GM18909 (cell line): Measurements from ENCODE around the gene DPEP3.
"Not testable (repeated sequence)": the region's sequence is repeated elsewhere in the genome, so short reads cannot be mapped to it uniquely, and the experiment has no call there.

Source experiments
- ATAC-seq: cut with Tn5 transposase; IDR thresholded peaks from one replicate; pipeline ENCODE4 v1.9.1; 2021; ENCODE audit warnings: mild to moderate bottlenecking; ENCODE audit not compliant: unreplicated experiment, poor library complexity

The DPEP3 gene, protein sequence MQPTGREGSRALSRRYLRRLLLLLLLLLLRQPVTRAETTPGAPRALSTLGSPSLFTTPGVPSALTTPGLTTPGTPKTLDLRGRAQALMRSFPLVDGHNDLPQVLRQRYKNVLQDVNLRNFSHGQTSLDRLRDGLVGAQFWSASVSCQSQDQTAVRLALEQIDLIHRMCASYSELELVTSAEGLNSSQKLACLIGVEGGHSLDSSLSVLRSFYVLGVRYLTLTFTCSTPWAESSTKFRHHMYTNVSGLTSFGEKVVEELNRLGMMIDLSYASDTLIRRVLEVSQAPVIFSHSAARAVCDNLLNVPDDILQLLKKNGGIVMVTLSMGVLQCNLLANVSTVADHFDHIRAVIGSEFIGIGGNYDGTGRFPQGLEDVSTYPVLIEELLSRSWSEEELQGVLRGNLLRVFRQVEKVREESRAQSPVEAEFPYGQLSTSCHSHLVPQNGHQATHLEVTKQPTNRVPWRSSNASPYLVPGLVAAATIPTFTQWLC

DNA sequence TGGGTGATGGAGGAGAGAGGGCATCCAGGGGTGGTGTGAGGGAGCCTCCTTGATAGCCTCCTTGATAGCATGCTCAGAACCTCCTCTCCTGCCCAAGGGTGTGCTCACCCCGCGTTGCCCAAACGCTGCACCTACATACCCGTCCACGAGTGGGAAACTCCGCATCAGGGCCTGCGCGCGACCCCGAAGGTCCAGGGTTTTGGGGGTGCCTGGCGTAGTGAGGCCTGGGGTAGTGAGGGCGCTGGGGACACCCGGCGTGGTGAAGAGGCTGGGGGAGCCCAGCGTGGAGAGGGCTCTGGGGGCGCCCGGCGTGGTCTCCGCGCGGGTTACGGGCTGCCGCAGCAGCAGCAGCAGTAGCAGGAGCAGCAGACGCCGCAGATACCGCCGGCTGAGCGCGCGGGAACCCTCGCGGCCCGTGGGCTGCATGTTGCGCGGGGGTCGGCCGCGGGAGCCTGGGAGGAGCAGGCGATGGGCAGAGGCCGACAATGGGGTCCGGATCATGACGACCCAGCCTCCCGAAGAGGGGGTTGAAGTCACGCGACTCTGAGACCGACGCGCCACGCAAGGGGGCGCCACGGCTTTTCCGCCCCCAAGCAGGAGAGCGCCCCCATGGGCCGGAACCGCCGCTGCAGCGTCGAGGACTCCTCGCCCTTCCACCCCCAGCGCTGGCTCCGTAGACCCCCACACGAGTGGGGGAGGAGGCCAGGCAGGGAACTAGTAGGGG lies at the start of gene DPEP3:
Gene DPEP3, minus strand, starts transcription at position 545 of the 724 bp plus-strand sequence. Its CDS starts 119 bp downstream, at position 426.
- no peak for ATAC-seq

GRCh38 chr16:68028996-68029395 lies 48.7 kb upstream of the DPEP3 start:
- ATAC-seq, result no peak

DNA sequence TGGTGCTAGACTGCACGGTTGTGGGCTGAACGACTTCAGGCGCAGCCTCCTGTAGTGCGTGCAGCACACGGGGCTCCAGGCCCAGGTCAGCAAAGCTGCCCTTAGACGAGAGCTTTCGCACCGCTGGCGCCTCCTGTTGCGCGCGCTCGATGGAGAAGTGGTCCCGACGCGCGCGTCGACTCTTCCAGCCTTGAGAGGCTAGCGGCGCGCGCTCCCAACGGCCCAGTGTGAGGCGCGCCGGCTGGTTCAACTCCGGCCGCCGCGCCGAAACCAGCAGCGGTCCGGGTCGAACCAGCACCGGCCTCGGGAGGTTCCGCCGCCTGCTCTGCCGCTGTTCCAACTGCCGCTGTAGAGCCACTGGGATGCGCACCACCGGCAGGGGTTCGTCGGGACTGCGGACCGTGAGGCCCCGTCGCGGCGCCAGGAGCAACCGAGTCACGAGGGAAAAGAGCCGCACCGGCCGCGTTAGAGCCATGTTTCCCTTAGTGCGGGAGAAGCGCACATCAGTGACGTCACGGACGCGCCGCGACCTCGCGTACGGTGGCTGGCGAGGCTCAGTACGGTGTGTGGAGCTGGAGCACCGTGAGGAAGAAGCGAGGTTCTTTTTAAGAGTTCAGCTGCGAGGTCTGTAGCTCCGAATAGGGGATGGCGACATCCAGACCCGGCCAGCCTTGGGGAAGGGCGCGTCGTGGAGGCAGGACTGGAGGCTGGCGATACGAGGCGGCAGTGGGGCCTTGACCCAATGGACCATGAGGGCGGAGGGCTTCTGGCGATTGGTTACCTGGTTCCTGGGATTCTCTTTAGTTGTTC lies 42.6 kb upstream of the DPEP3 start, which contains the start of the genes DDX28 and DUS2:
Gene DDX28, minus strand, starts transcription at position 505 of the 810 bp plus-strand sequence. Its CDS starts 30 bp downstream, at position 475.
Gene DUS2, plus strand, starts transcription at position 557 of the 810 bp plus-strand sequence. CDS start 14,740 bp downstream, outside the sequence.
- ATAC-seq, result peak; percentile 76

DNA sequence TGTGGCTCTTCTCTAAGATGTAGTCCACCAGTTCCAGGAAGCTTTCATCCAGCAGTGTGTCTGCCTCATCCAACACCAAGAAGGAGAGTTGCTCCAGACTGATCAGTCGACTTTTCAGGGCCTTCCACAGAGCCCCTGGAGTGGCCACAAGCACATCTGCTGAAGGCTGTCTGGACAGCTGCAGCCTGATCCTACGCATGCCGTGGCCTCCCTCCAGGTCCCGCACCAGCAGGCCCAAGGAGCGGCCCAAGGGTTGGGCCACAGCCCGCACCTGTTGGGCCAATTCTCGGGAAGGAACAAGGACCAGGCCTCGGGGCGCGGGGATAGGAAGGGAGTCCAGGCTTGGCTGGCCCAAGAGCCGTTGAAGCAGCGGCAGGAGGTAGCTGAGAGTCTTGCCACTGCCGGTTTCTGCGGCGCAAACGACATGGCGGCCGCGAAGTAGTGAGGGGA lies 42.0 kb upstream of the DPEP3 start:
- peak; percentile 7 for ATAC-seq

DNA sequence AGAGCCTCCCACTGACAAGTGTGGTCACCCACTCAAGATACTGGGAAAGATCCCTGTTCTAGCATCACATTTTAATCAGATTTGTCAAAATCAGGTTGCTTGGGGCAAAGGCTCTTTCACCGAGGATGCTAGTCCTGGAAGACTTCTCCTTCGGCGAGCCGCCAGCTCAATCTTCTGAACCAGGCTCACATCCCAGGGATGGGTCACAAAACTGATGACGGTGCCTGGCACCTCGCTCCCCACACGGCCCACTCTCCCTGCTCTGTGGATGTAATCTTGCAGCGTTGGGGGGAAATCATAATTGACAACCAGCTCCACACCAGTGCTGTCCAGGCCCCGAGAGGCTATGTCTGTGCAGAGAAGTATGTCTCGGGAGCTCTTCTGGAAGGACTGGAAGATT lies 41.2 kb upstream of the DPEP3 start:
- ATAC-seq, result no peak

DNA sequence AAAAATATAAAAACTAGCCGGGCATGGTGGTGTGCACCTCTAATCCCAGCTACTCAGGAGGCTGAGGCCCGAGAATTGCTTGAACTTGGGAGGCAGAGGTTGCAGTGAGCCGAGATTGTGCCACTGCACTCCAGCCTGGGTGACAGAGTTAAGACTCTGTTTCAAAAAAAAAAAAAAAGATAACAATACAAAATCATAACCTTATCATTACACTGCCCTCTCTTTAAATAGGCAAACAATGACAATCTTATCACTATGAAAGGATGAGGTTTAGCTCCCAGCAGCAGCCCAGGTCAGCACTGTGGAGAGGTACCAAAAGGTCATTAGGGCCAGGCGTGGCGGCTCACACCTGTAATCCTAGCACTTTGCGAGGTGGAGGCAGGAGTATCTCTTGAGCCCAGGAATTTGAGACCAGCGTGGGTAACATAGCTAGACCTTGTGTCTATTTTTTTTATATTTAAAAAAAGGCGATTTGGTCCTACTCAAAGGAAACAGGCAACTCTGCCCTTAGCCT lies 38.9 kb upstream of the DPEP3 start:
- no peak for ATAC-seq

DNA sequence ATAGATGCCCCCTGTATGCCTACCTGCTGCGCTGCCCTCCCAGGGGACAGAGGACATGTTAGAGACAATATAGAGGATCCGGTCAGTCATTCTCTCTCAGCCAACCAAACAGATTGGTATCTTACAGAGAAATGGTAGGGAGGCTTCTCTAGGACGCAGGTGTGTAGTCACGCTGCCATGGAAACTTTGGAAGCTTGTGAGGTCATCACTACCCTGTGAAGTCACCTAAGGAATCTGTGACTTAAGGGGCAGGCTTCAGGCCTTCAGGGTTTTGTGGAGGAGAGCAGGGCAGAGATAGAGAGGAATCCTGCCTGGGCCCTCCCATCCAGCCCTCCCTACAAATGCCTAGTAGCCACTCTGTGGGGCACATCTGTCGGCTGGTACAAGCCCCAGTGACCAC lies 35.4 kb upstream of the DPEP3 start, which contains the start of gene DPEP2NB:
Gene DPEP2NB, minus strand, starts transcription at position 231 of the 400 bp plus-strand sequence. Its CDS starts 141 bp downstream, at position 90.
- no peak for ATAC-seq

DNA sequence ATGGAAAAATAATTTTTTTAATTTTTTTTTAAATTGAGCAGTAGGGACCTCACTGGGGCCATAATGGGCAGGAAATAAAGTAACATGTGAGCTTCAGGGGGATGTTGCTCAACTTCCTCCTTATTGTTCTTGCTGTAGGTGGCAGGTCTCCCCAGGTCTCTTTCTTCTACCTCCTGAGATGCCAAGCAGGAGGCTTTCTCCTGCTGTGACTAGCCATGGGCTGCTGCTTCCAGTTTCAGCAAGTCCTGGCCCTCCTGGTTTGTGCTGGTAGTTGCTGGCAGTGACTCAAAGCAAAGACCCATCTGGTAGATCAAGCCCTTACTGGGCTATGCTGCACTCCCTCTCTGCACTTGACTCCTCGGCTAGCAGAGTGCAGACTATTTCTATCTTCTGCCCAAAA lies 33.1 kb upstream of the DPEP3 start:
- no peak for ATAC-seq

DNA sequence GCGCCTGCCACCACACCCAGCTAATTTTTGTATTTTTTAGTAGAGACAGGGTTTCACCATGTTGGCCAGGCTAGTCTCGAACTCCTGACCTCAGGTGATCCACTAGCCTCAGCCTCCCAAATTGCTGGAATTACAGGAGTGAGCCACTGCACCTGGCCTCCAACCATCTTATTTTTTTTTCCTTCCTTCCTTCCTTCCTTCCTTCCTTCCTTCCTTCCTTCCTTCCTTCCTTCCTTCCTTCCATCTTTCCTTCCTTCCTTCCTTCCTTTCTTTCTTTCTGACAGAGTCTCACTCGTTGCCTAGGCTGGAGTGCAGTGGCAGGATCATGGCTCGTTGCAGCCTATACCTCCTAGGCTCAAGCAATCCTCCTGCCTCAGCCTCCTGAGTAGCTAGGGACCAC lies 29.6 kb upstream of the DPEP3 start:
- not testable (repeated sequence) for ATAC-seq

GRCh38 chr16:68009157-68009735 lies 28.9 kb upstream of the DPEP3 start:
- ATAC-seq, result no peak

DNA sequence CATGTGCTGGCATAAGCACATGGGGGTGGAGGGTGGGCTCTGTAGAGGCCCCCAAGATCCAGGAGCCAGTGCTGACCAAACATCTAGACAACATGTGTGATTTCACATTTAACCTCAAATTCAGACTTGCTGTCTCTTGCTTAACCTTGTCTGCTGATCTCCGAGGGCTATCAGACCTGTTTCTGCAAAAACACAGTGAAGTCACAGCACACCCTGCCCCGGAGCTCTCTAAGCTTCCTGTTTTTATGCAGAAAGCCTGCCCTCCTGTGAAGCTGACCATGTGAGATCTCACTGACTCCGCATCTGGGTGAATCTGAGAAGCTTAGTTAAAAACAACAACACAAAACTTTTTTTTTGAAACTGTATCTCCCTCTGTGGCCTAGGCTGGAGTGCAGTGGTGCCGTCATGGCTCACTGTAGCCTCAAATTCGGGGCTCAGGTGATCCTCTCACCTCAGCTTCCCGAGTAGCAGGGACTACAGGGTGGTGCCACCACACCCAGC lies 25.5 kb upstream of the DPEP3 start:
- ATAC-seq, result no peak

GRCh38 chr16:68005211-68005610 lies 24.9 kb upstream of the DPEP3 start:
- no peak for ATAC-seq

DNA sequence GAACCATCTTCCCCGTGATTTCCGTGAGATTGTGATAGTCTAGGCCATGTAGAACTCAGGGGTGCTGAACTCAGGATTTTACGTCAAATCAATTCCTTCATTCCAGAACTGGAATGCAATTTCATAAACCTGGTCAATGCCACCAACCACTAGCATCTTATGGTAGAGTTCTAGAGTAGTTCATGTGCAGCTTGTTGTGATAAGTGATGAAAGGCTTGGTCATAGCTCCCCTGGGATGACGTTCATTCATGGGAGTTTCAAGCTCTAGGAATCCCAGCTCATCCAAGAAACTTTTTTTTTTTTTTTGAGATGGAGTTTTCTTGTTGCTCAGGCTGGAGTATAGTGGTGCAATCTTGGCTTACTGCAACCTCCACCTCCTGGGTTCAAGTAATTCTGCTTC lies 22.7 kb upstream of the DPEP3 start:
- no peak for ATAC-seq

GRCh38 chr16:68000450-68000849 lies 20.2 kb upstream of the DPEP3 start:
- ATAC-seq, result no peak

- no peak for ATAC-seq
These were observed 19.7 kb upstream of the DPEP3 start for GRCh38 chr16:67999985-68000384.

- ATAC-seq, result not testable (repeated sequence)
These were observed 18.7 kb upstream of the DPEP3 start, which contains the start of gene DPEP2 for GRCh38 chr16:67998779-67999688. DPEP2 (minus strand) TSS chr16:67999484; CDS start chr16:67993212, 6,272 bp downstream.

- not testable (repeated sequence) for ATAC-seq
These were observed 18.0 kb upstream of the DPEP3 start for GRCh38 chr16:67998231-67998778.

- no peak for ATAC-seq
These were observed 16.4 kb upstream of the DPEP3 start for GRCh38 chr16:67996666-67997065.
